HG03066 (cell line): ENCODE measurements around the gene ACKR3.

Source experiments
- ATAC-seq: cut with Tn5 transposase; IDR thresholded peaks from one replicate; pipeline ENCODE4 v1.9.1; 2021; ENCODE audit warnings: low read depth; ENCODE audit not compliant: unreplicated experiment

Gene ACKR3

DNA sequence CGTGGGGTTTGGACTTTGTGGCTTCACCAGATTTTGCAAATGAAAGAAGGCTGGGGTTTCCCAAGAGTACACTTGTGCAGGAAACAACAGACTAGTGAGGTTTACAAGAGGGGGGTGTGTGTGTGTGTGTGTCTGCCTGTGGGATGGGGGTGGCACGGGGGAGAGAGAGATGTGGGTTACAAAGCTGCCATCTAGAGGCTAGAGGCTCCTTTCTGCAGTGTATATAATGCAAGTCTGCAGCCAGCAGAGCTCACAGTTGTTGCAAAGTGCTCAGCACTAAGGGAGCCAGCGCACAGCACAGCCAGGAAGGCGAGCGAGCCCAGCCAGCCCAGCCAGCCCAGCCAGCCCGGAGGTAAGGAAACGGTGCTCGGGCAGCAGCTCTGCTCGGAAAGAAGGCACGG lies at the start of gene ACKR3:
Gene ACKR3 (plus strand): TSS at position 253 of the 401 bp plus-strand sequence. CDS start 10,641 bp downstream, outside the sequence.
- ATAC-seq, result peak; percentile 81

DNA sequence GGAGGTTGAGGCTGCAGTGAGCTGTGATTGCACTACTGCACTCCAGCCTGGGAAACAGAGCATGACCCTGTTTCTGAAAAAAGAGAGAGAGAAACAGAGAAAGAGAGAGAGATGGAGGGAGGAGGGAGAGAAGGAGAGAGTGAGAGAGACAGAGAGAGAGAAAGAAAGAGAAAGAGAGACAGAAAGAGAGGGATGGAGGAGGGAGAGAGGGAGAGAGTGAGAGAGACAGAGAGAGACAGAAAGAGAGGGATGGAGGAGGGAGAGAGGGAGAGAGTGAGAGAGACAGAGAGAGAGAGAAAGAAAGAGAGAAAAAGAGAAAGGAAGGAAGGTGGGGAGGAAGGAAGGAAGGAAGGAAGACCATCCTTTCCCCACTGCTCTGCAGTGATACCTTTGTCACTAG lies 48.1 kb upstream of the ACKR3 start:
- ATAC-seq, result no peak

DNA sequence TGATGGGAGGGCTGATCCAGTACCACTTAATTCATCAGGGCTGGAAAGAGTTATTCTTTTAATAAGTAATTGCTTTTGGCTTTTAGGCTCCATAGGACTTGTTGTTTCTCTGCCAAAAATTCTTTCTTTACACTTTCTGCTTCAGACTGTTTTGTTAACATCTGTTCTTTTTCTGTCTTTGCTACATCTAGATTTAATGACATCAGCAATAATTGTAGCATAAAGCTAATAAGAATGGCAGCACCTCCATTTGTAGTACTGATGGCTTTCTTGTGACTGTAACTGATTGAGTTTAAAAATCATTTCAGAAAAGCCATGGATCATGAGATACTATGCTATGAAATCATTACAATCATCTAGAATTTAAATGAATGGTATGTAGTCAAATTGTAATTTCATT lies 46.4 kb upstream of the ACKR3 start:
- no peak for ATAC-seq

DNA sequence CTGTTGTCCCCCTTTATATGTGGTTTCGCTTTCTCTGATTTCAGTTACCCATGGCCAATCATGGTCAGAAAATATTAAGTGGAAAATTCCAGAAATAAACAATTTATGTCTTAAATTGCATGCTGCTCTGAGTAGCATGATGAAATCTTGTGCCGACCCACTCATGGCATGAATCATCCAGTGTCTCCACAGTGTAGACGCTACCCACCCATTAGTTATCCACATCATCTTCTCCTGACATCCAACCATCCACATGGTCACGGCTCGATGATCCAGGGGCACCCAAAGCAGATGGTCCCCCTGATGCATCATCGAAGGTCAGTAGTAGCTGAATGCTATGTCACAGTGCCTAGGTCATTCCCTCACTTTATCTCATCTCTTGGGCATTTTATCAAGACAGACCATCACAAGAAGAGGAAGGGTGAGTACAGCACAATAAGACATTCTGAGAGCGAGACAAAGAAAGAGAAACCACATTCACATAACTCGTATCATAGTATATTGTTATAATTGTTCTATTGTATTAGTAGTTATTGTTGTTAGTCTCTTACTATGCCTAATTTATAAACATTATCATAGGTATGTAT lies 44.1 kb upstream of the ACKR3 start:
- ATAC-seq, result no peak

DNA sequence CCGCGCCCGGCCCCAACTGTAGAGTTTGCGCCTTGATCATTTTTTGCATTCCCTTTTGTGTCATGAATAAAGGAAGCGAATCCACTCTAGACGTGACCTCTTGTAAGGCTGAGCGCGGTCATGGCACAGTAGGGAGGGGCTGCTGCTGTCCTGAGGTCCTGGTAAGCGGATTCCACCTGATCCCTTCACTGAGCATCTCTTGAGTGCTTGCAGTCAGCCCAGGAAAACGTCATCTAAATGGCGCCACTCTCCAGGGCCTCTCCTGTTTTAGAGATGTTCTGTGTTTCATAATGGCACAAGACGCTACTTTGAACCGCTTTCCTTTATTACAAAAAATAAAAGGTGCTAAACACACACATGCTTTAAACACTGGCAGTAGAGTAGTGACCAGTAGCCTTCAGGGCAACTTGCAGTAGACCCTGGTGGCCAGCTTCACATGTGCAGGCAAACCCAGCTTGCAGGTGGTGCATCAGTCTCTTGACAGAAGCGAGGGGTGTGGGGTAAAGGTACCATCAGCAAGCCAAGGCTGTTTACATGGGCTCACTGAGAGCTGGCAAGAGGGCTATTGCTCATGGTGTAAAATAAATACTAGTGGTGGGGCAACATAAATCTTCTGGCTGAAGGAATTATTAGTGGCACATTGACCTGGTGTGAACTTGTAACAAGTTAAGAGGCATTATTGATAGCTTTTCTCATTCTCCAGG lies 43.0 kb upstream of the ACKR3 start:
- ATAC-seq, result no peak

DNA sequence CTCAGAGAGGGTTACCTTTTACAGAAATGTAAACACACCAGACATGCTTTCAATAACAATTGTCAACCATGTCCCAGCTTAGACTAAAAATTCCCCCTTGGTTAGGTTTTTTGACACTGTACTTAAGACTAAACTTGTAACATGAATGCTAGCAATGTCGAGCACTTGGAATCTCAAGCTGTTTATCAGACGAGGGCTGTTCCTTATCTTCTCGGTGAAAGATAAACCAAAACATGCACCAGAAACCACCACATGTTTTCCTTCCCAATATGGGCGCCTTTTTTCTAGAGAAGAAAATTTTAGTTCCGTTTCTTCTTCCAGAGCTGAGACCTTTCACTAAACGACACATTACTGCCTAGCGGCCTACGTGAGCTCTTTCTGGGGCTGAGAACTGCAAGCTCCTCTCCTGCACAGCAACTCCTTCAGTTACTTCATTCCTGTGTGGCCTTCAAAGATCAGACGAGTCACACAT lies 42.4 kb upstream of the ACKR3 start:
- no peak for ATAC-seq

DNA sequence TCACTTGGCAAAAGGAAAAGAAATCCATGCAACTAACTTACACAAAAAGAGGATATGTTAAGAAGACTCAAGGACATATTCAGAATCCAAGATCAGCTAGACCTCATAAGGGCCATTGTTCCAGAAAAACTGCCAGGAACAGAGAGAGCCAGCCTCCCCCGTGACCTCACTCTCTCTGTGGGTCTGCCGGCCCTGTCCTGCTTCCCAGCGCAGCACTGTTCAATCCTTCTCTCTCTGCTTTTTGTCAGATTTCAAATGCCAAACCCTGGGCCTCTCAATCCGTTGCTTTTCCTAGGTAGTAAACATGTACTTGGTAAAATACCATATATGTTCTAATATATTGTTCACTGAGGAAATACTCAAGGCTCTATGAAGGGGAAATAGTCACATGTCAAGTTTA lies 40.0 kb upstream of the ACKR3 start:
- no peak for ATAC-seq

DNA sequence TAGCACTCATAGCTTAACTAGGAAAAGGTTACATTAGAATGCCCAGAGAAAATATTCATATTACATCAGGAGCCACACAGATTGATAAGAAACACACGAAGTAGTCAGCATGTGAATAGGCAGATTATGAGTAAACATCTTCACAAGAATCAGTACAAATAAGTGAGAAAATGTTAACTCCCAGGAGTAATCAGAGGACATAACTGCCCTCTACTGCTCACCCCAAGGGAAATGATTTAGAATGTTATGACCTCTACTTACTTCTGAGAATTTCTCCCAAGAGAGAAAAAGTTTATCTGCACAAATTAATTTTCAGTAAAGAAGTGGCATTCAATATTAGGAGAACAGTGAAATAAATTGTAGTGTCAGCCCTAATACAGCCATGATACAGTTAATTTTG lies 39.1 kb upstream of the ACKR3 start:
- ATAC-seq, result no peak

DNA sequence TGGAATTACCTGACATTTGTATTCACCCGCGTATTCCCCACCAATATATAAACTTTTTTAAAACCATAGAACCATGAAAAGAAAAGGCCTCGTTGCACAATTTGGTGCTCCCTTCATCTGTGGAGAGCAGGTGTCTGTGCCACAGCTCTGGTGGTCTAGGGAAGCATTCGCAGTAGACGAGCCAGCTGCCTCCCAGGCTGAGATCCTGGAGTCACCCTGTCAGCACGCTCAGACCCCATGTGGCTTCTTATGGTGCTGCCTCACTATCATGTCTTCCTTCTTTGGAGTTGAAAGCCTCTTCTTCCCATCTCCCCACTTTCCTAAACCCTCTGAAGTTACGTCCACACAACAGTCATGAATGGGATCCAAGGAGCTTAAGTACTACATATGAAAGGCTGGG lies 38.4 kb upstream of the ACKR3 start:
- ATAC-seq, result no peak

DNA sequence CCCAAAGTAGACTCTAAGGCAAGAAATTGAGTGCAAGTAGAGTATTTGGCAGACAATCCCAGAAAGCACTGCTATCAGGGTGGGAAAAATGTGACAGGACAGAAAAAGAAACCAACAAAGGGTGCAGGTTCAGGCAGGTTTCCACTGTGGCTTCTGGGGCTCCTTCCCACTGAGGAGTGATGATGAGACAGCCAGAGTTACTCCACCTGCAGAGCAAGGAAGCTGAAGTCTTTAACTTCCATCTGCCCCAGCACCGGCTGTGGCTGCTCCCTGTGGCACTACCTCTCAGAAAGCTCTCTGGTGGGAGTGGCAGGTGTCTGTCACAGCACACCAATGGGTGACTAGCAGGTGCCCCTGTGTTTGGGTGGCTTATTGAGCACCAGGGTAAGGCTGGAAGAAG lies 37.6 kb upstream of the ACKR3 start:
- ATAC-seq, result no peak

DNA sequence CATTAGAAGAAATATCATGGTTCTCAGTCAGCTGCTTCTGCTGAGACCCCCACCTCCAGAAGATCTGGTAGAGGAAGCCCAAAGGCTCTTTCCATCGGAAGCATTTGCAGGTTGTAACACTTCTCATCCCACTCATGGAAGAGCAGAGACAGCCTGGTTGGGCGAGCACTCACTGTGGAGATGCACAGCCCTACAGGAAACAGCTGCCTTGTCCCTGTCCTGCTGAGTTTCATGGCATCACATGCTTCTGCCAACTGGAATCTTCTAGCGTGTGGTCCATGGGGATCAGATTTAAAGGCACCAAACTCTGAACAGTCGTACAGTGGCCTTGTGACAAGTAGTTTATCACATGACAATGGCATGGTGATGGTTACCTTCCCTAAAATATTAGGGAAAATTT lies 36.3 kb upstream of the ACKR3 start:
- no peak for ATAC-seq

DNA sequence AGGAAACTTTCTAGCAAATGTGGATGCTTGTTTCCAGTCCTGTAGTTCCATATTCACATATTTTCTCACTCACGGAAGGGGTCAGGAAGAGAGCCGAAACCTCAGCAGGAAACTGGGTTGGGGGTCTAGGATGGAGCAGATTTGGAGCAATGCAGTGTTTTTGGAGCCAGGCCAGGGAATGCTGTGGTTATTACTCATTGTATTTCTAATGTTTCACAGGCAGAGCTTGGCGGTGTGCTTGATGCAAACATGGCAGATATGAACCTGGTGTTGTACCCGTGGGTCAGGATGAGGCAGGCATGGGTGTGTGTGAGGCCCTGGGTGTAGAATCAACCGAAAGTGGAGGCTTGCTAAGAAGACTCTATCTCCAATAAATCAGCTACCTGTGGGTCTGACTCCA lies 34.6 kb upstream of the ACKR3 start:
- no peak for ATAC-seq

DNA sequence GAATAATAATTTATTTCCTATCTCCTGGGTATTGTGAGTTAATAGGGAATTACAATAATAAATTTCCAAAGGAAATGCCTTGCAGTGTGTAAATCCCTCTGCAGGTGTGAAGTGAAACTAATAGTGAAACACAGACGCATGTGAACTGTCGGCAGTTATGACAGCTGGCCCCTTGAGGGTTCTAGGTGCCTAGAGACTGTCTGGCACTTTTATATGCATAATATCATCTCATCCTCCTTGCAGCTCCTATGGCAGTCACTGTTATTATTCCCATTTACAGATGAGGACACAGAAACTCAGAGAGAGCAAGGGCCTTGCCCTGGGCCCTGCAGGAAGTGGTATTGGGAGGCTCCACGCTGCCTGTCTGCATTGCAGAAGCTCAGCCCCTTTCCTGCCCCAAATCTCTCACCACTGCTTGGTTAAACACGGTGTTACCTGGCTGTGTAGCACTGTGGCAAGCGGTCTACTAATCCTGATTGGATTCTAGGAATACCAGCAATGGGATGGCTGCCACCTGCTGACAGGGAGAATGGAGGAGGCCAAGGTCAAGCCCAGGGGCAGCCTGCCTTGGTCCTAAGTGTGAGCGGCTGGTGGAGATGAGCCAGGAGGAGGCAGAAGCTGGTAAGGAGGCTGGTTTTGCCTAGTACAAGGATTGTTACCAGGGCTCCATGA lies 32.8 kb upstream of the ACKR3 start:
- ATAC-seq, result peak; percentile 48

DNA sequence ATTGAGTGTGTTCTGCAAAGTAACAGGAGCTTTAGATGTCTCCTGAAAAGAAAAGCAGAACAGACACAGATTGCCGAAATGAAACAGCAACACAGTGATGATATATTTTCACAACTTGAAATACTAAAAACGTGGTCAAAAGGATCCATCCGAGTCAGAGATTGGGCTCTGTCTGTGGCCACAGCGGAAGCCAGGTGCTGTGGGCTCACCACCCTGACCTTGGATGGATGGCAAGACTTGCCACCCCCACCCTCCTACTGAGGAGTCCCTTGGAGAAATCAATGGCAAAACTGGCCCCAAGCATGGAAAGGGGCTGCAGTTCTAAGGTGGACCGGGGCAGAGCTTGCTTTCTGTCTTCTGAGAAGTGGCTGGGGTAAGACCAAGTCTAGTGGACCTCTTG lies 31.4 kb upstream of the ACKR3 start:
- peak; percentile 48 for ATAC-seq

DNA sequence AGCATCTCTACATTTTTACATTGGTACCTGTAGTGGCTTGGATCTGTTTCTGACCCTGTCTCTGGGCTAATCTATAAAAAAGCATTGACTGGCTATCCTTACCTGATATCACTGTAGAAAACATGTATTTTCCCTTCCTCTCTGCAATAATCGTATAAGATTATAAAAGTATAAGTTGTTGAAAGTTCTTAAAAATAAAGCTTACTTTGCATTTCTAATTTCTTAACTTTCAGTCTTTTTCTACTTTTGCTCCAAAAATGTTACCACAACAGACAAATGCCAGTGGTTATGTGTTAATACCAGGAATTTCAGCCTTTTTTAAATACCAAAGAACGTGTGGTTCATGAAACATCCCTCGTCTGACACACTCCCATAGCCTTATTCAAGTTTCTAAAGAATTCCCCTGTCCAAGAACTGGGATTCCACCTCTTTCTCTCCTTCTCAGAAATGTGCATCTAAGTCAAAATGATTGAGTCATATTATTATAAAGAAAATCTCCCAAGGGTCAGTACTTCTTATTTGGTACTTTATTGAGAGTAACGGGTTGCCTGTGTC lies 28.5 kb upstream of the ACKR3 start:
- no peak for ATAC-seq

DNA sequence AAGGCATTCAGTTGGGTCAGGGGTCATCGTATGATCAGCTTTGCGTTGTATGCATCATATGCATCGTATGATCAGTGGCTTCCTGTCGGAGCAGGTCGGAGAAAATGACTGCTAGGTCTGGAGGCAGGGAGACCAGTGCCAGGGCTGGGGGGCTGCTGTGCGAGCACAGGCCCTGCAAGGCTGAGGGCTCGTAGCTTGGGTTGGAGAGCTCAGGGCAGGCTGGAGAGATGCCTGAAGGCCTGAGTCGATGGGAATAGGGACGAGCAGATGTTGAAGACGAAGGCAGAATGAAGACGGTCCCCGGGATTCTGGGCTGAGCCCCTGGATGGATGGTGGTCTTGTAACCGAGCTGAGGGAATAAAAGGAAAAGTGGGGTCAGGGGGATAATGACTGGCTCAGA lies 25.3 kb upstream of the ACKR3 start:
- no peak for ATAC-seq

DNA sequence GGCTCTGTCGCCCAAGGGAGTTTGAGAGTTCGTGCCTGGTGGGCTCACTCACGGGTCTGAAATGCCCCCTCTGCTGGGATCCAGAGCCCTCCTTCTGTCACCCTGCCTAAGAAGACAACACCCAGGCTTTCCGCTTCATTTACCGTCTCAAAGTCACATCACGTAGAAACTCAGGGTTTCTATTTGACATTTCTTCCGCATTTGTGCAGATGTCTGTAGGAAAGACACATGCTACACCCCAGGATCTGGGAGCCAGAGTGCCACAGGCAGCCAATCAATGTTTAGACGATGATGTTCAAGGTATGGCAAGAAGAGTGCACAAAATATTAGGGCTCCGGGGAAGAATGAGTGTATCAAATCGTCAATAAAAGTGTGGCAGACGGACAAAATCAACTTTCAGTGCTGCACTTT lies 24.4 kb upstream of the ACKR3 start:
- ATAC-seq, result peak; percentile 61

DNA sequence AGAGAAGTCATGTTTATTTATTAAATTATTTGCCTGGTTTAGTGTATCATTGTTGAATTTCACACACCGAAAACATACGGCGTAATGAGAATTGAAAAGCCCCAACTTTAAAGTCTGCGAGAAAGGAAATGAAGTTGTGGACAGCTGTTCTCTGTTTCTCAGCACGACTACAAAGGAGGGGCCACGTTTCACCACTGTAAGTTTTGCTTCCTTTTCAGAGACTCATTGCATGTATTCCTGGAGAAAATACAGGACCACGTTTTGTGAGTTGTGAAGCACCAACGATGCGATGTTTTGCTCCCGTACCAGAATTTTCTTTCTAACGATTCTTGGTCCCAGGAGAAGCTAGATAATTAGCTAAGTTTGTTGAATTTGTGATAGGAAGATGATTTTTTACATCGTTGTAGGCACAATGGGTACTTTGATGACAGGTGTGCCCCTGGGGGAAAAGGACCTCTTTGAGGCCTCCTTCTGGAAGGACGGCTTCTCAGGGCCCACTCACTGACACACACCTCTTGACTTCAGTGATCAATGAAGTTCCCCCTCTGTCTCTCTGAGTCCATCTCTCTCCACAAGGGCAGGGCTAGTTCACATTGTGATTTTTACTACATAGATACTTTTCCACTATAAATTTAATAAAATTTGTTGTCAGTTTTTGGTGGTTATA lies 23.7 kb upstream of the ACKR3 start:
- ATAC-seq, result peak; percentile 58

DNA sequence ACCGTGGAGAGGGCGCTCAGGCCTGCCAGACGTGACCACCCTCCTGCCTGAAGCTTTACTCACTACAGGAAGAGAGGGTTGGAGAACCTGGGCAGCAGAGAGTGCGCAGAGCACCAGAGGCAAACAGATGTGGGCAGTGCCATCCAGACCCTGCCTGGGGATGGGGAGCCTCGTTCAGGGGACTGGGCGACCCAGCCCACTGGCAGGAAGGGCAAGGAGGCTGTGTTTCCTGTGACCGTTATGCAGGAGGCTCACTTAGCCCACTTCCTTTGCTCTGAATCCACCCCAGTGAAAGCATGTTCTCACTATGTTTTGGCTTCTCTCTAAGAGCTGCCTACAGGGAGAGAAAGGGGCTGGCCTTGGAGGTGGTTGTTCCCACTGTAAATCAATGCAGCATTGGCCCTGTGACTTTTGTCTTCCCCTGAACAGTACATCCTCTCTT lies 23.0 kb upstream of the ACKR3 start:
- ATAC-seq, result no peak

DNA sequence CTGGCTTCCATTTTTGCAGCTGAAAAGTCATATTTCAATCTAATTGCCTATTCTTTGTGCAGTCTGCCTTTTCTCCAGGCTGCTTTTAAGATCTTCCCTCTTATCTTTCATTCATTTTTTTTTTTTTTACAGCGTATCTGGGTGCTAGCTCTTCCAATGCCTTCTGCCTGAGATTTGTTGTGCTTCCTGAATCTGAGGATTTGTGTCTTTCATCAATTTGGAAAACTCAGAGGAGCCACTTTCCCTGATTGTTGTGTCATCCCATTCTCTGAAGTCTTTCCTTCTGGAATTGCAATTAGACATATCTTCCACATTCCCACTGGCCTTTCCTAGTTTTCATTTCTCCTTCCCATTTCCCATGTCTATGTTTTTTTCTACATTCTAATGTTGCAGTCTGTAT lies 21.9 kb upstream of the ACKR3 start:
- ATAC-seq, result no peak
